NB4 (cell line): ENCODE measurements around the gene THOC2.

ENCODE experiments used
- POLR2A ChIP-seq: IDR thresholded peaks from 2 replicates; pipeline ENCODE4 v1.6.1; 2011; ENCODE audit warnings: mild to moderate bottlenecking; ENCODE audit not compliant: insufficient read length; ENCODE audit errors: extremely low read depth
- TF ChIP-seq, protein P1 (sequence below): IDR thresholded peaks from one replicate; pipeline ENCODE4 v1.5.1; 2012; ENCODE audit warnings: low read depth, low read length
- TF ChIP-seq, protein P2 (sequence below): IDR thresholded peaks from 2 replicates; pipeline ENCODE4 v1.6.1; 2011; ENCODE audit warnings: low read depth, low read length

DNA sequence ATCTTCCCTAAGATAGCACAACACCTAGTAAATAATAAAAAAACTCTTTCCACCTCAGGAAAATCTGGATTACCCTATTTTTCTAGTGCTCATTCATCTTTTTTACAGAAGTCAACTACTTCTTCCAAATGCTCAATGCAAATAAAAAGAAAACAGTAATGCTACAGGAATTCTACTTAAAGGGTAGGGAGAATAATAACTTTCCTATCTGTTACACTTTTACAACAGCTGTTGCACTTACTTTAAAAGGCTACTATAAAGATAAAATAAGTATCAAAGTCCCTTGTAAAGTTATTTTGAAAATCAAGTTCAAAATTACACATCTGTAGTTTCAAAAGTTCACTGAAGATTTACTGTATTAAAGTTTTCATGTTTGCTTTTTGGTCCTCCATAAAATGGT lies 37.6 kb downstream of the THOC2 start:
- TF ChIP-seq, protein P1, sequence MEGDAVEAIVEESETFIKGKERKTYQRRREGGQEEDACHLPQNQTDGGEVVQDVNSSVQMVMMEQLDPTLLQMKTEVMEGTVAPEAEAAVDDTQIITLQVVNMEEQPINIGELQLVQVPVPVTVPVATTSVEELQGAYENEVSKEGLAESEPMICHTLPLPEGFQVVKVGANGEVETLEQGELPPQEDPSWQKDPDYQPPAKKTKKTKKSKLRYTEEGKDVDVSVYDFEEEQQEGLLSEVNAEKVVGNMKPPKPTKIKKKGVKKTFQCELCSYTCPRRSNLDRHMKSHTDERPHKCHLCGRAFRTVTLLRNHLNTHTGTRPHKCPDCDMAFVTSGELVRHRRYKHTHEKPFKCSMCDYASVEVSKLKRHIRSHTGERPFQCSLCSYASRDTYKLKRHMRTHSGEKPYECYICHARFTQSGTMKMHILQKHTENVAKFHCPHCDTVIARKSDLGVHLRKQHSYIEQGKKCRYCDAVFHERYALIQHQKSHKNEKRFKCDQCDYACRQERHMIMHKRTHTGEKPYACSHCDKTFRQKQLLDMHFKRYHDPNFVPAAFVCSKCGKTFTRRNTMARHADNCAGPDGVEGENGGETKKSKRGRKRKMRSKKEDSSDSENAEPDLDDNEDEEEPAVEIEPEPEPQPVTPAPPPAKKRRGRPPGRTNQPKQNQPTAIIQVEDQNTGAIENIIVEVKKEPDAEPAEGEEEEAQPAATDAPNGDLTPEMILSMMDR, result no peak
- no peak for TF ChIP-seq POLR2A
- TF ChIP-seq, protein P2, sequence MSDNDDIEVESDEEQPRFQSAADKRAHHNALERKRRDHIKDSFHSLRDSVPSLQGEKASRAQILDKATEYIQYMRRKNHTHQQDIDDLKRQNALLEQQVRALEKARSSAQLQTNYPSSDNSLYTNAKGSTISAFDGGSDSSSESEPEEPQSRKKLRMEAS, result no peak
